Psoas muscle (tissue), 8 donors: Measurements from ENCODE around the gene AHCTF1. TPM values are rescaled to one million over a fixed set of nuclear protein-coding genes. Genes with fewer than 3 reads are reported as not detected.

ENCODE experiments used
- ATAC-seq, 4 donors: fragments of 200-7000 bp; cut with Tn5 transposase; one replicate each; pipeline ENCODE4 v1.9.1; 2020; ENCODE audit warnings: moderate library complexity in 3 of 4, mild to moderate bottlenecking in 2 of 4
- DNase-seq, 2 donors: peaks; one replicate each; pipeline ENCODE4 v3.0.0-alpha.2; 2020
- H3K27ac ChIP-seq: fragments of 200-600 bp; one replicate; pipeline ENCODE4 v1.8.0; 2022
- H3K27me3 ChIP-seq, 3 donors: fragments of 200-600 bp in 1 of 3; one replicate each; pipeline versions ENCODE4 v1.6.1 to v1.8.0; 2013 to 2022; ENCODE audit warnings: low read length in 2 of 3, mild to moderate bottlenecking in 2 of 3, moderate library complexity in 1 of 3; ENCODE audit not compliant: insufficient read depth in 3 of 3
- H3K36me3 ChIP-seq, 2 donors: fragments of 200-600 bp in 1 of 2; one replicate each; pipeline versions ENCODE4 v1.6.1 to v1.8.0; 2013 to 2022; ENCODE audit warnings: low read depth in 1 of 2, mild to moderate bottlenecking in 1 of 2, moderate library complexity in 1 of 2; ENCODE audit not compliant: insufficient read depth in 1 of 2
- H3K4me1 ChIP-seq: fragments of 200-600 bp; one replicate; pipeline ENCODE4 v1.8.0; 2022
- H3K4me3 ChIP-seq: fragments of 200-600 bp; one replicate; pipeline ENCODE4 v1.8.0; 2022; ENCODE audit warnings: mild to moderate bottlenecking
- H3K9me3 ChIP-seq: fragments of 200-600 bp; one replicate; pipeline ENCODE4 v1.8.0; 2022
- CTCF ChIP-seq: fragments of 200-600 bp; IDR thresholded peaks from one replicate; pipeline ENCODE4 v1.8.0; 2022; ENCODE audit warnings: antibody characterized with exemption
- WGBS, 3 donors: extraction: QIAGEN DNeasy Blood & Tissue Kit; methylation state at CpG; one replicate each; pipeline versions ENCODE4 v1.1.6 to v1.1.7; 2013; 5-methylcytosine and 5-hydroxymethylcytosine counted together
- intact Hi-C, 2 donors: fragments of 100-400 bp; cut with DNase I; formaldehyde crosslinking; loops; one replicate each; pipeline versions ENCODE4 v1.11.0 to v1.14.2; 2022
- polyA plus RNA-seq, 3 donors: library from polyadenylated mRNA; stranded (reverse); fragments of 200-250 nt; gene quantifications; one replicate each; pipeline ENCODE4 v1.2.3, GENCODE V29; 2013
- total RNA-seq, 4 donors: library from RNA; stranded (reverse); fragmentation: NEBNext Ultra II Directional in 2 of 4; extraction: Animal tissue kit (Norgen Biotek cat#: 25700) in 2 of 4; gene quantifications; one replicate each; pipeline versions ENCODE4 v1.2.1 to v1.2.4, GENCODE V29; 2021 to 2023
- donor health status: healthy with polysubstance abuse.
- donor health status: DM: no; HTN: no; CAD: no; lungs with moderate emphysema.
- donor health status: Bipolar disorder and iron deficiency.
- donor health status: healthy.
- donor health status: DM: yes; HTN: yes; CAD: no.
- donor health status: DM: no; HTN: no; CAD: no.
- donor health status: DM: no; HTN: no; CAD: no.
- donor health status: DM: yes; HTN: yes; CAD: no.

Gene AHCTF1
- total and polyA plus RNA-seq, 7 donors, result 9.0 to 29.6 (median 19.1) TPM

- TF ChIP-seq CTCF, result no peak
- 90 to 93% (median 90%) methylated on average over 5 of the region's 5 CpGs for whole genome bisulfite sequencing, 3 donors
- Histone ChIP-seq H3K4me1 (no peaks in the 10 kb centered on the region), H3K4me3 (no peak overlapping the region), H3K9me3 (no peaks in the 10 kb centered on the region), H3K36me3 (peaks cover 11 to 99% of the 10 kb centered on the region in 2 donors), H3K27me3 (no peaks in the 10 kb centered on the region), H3K27ac (no peak overlapping the region)
- ATAC-seq (no peak), DNase-seq (no peak)
- intact Hi-C loops, result loop anchor here in 1 of 2 donors (10.0 kb wide), 1 partner anchor 47 kb away; no protein-coding TSS in a partner anchor
These were observed 29.9 kb downstream of the AHCTF1 start for GRCh38 chr1:246901874-246902273.

- DNase-seq (no peak), ATAC-seq (no peak)
- Histone ChIP-seq H3K27ac (no peak overlapping the region), H3K4me1 (no peaks in the 10 kb centered on the region), H3K9me3 (no peaks in the 10 kb centered on the region), H3K36me3 (peaks cover 6 to 100% of the 10 kb centered on the region in 2 donors), H3K4me3 (no peak overlapping the region), H3K27me3 (no peaks in the 10 kb centered on the region)
- no peak for TF ChIP-seq CTCF
- intact Hi-C loops, result no loop called here
- 97 to 98% (median 97%) methylated on average over 5 of the region's 5 CpGs for WGBS, 3 donors
These were observed 34.4 kb downstream of the AHCTF1 start for GRCh38 chr1:246897302-246897701.

- intact Hi-C loops, result no loop called here
- Histone ChIP-seq H3K9me3 (no peaks in the 10 kb centered on the region), H3K36me3 (peaks cover 12 to 98% of the 10 kb centered on the region in 2 donors), H3K4me1 (no peaks in the 10 kb centered on the region), H3K27me3 (no peaks in the 10 kb centered on the region), H3K4me3 (no peak overlapping the region), H3K27ac (no peak overlapping the region)
- 93 to 96% (median 93%) methylated on average over 5 of the region's 5 CpGs for WGBS, 3 donors
- ATAC-seq, result no peak
- no peak for DNase-seq
- no peak for TF ChIP-seq CTCF
These were observed 38.4 kb downstream of the AHCTF1 start for GRCh38 chr1:246893191-246893939.

- peaks cover 10 to 98% of the 10 kb centered on the region in 2 donors for H3K36me3 ChIP-seq
- no peaks in the 10 kb centered on the region for H3K9me3 ChIP-seq
- H3K27ac ChIP-seq, result no peak overlapping the region
- no peak for TF ChIP-seq CTCF
- ATAC-seq (no peak), DNase-seq (no peak)
- H3K27me3 ChIP-seq, result no peaks in the 10 kb centered on the region
- intact Hi-C loops, result no loop called here
- no peak overlapping the region for H3K4me3 ChIP-seq
- H3K4me1 ChIP-seq, result no peaks in the 10 kb centered on the region
These were observed 40.6 kb downstream of the AHCTF1 start for GRCh38 chr1:246891105-246891504.
